ENCODE measurements around the gene STYX.

- TF ChIP-seq CTCF (IDR thresholded peaks at IDR 0.05; ENCODE audit: poor library complexity, severe bottlenecking) (no peak), REST (IDR thresholded peaks at IDR 0.05; ENCODE audit: borderline replicate concordance) (no peak)
Measured at GRCh38 chr14:52759145-52759544, 29.2 kb downstream of the STYX start.

Data from neural cell (in vitro differentiated cells).